GM03348 (cell line): Measurements from ENCODE around the gene WWOX.

Experiments used
- DNase-seq: peaks from one replicate; pipeline ENCODE4 v3.0.0; 2012; ENCODE audit warnings: low spot score

Gene WWOX

DNA sequence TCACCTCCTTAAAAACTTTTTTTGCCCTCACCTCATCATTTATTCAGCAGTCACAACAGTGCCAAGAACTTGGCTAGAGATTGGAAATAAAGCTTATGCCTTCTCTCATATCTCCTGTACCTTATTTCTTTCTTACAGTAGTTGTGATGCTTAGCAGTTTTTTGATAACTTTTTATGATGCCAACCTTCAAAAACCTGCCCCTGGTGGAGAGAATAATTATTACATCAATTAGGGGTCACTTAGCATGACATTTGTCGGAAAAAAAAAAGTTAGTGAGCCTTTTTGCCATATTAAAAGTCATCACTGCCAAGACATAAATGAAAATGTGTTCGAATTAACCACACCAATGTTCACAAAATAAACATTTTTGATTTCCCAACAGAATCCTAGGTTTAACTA lies 296.6 kb downstream of the WWOX start:
- no peak for DNase-seq

DNA sequence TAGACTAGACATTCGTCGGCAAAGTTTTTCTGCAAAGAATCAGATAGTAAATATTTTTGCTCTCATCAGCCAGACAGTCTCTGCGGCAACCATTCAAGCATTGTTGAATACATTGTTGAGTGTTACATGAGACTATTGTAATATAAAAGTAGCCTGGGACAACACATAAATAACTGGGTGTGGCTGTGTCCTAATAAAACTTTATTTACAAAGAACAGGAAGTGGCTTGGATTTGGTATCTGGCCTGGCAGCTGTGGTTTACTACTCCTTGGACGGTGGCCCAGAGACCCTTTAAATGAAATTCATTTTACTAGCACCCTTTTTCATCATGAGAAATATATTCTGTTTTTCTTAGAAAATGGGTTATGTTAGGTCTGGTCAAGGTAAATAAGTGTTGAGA lies 297.2 kb downstream of the WWOX start:
- no peak for DNase-seq

DNA sequence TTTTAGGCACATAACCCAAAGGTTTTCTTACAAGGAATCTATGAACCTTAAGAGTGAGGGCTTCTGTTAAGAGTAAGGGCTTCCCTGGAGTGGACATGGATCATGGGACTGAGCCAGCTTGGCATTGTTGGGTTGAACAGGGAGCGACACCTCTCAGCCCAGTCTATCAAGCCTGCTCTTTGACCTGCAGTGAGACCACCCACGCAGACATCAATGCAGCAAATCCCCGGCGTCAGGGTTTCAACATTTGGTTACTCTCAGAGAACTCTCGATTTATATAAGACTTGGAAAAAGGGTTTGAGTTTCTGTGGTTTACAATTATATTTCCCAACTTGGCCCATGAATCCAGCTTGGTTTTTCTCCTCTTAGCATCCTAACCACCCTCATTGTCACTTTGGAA lies 299.9 kb downstream of the WWOX start:
- DNase-seq: no peak

DNA sequence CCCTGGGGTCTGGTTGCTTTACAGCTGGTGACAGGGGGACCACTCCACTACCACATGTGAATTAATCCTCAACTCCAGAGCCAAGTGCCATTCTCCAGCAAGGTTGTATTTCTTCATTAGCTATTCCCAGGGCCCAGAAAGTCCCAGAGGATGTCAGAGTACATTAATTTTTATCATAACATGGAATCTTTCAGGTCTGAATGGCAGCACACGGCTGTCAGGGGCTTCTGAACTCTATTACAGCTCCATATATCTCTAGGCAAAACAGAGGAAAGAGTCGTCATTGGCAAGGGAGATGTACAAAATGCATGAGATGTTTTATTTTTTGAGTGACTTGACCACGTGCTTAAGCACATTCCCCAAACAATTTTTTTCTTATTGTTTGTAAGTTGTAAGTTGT lies 303.4 kb downstream of the WWOX start:
- DNase-seq: no peak

DNA sequence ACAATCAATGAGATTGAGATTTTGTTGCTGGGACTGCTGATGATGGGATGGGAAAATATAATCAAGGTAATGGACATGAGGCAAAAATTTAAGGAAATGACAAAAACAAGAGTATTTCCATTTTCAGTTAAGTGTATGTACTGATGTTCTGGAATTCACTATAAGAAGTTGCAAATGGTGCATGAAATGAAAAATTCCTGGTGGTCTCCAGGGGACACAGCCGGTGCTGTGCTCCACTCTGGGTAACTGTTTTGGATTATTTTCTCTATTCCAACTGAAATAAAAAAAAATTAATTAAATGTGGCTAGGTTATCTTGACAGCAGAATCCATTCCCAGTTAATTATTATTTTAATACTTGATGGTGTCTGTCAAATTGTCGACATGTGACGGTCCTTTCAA lies 305.6 kb downstream of the WWOX start:
- DNase-seq: no peak

DNA sequence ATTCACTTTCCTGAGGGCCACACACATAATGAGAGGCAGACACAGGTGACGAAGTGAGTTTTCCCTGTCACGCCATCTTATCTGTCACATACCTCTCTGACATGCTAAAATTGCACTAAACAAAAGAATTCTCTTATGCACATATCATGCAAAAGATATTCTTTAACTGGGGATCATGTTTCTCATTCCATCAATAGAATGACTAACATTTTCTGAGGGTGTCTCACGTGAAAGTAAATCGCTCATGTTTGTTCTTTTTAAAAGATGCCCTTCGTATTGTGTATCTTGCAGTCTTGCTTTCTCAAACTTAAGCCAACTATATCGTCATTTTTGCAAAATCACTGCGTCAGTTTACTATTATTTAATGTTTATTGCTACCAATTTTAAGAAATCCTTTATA lies 306.4 kb downstream of the WWOX start:
- DNase-seq: no peak

DNA sequence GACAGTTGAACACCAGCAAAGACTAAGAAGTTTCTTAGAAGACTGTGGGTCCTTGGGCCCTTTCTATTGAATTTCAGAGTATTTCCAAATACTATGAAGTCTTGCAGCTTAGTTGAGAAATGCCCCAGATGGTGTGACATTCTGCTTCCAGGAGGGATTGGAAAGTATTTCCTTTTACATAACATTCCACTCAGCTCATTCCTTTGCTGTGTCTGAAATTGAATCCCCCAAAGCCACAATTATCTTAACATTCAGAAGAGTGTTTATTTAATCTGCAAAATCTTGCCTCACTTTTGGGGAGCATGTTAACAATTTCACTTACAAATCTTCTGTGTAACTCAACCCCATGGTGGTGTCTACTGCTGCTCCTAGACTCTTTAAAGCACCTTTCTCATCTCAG lies 307.7 kb downstream of the WWOX start:
- DNase-seq: no peak

DNA sequence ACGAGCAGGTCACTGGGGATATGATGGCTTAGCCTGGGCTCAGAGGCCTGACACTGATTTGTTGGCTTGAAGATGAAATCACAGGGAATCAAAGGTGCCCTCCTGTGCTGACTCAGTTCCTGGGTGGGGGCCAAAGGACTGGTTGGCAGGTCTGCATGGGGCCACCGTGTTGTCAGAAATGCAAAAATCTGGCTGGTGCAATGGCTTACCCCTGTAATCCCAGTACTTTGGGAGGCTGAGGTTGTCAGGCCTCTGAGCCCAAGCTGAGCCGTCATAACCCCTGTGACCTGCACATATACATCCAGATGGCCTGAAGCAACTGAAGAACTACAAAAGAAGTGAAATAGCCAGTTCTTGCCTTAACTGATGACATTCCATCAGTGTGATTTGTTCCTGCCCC lies 314.2 kb downstream of the WWOX start:
- no peak for DNase-seq

DNA sequence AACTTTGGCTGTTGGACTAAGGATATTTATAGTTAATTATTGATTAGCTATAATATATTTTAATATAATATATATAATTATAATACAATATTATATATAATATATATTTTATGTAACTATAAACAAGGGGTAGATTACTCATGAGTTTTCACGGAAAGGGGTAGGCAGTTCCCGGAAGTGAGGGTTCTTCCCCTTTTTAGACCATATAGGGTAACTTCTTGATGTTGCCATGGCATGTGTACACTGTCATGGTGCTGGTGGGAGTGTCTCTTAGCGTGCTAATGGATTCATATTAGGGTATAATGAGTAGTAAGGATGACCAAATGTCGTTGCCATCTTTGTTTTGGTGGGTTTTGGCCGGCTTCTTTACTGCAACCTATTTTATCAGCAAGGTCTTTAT lies 315.6 kb downstream of the WWOX start:
- DNase-seq: no peak

DNA sequence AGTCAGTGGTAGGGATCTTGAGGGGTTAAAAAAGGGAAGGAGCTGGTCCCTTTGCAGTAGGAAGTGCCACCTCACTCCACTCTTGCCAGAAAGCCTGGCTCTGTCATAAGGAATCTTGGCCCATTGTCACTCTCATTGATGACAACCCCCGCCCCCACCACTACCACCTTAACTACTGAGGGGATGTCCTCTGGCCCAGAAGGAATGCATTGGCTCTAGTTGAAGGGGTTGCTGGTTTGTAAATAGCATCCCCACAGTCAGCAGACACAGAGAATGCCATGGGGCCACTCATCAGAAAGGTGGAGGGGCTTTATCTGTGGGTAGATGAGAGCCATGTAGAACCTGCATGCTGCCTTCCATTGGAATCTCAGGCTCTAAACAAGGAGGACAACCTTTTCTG lies 316.2 kb downstream of the WWOX start:
- DNase-seq: no peak

DNA sequence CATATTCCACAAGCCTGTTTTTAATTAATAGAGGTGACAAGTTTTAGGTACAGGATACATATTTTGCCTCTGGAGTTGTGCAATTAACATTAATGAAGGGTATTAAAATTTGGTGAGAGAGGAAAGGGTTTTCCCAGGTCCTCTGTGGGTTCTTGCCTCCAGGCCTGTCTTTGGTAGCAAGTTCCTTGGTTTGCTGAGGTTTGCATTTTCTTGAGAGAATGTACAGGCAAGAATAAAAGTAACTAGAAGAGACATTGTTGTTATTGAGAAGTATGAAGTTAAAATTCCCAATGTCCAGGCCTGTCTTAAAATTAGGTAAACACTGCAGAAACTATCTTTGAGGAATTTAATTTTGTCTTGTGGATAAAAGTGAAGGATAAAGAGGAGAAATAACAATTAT lies 316.9 kb downstream of the WWOX start:
- no peak for DNase-seq

DNA sequence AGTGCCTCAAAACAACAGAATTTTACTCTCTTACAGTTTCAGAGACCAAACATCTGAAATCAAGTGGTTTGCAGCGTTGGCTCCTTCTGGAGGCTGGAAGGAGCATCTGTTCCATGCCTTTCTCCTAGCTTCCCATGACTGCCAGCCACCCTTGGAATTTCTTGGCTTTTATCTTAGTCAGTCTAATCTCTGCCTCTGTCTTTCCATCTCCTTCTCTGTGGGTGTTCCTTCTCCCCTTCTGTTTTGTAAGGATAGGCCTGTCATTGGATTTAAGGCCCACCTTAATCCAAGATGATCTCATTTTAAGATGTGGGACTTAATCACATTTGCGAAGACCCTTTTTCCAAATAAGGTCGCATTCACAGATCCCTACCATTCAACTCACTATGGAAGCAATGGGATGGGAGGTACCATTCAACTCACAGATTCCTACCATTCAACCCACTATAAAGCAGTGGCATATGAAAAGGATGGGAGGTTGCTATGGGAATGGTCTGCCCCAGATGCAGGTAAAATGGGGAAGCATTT lies 321.8 kb downstream of the WWOX start:
- DNase-seq: no peak

DNA sequence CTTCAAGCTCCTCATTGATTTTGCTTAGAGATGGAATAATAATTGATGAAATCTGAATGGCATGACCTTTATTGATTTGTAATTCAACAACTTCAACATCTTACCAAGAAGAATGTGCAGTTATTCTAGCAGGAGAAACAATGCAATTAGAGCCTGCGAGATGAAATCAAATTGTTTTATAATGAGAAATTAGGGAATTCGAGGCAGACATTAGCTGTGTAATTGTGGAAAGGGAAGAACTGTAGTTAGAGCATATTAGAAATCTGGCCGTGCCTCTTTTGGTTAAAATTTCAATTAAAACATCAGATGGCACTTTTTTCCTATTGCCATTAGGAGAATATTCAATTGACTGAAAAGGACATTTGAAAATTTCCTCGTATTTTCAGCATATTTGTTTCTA lies 325.8 kb downstream of the WWOX start:
- DNase-seq: no peak

DNA sequence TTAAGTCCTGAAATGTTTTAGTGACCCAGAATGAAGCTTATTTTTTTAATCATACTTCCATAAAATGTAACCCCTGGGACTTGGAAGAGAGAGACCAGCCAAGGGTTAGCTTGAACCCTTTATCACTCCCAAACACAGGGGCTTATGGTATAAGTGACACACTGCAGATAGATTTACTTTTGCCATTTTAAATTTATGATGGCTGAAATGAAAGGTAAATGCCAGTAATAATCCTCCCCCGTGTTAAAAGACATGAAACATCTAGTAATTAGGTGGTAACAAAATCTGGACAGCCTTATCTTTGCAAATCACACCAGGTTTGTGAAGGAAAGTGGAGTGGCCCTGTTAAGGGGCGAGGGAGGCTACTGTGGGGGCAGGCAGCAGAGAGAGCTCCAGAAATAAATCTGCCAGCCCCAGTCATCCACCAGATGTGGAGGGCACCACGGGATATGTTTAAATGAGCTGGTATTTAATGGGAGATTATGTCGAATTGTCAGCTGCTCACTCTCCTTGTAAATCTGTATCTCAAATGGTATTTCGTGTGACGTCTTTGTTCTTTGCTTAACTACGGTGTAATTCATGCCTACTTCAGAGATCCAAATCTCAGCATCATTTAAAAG lies 326.5 kb downstream of the WWOX start:
- no peak for DNase-seq

DNA sequence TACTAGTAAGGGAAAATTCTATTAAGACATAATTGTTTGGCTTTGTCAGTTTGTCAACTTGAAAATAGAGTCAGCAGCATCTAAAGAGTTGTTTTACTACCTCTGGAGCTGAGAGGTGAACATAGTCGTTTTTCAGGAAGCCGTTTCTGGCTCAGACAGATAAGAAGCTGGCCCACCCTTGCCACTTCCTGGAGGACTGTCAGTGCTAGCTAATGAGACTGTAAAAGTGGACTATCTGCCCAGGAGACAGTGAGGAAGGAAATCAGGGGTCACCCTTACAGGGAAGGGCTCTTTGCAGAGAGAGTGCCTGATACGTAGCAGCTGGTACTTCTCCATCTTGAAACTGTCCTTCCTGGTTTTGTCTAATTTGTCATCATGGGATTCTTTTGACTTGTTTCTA lies 328.7 kb downstream of the WWOX start:
- no peak for DNase-seq

DNA sequence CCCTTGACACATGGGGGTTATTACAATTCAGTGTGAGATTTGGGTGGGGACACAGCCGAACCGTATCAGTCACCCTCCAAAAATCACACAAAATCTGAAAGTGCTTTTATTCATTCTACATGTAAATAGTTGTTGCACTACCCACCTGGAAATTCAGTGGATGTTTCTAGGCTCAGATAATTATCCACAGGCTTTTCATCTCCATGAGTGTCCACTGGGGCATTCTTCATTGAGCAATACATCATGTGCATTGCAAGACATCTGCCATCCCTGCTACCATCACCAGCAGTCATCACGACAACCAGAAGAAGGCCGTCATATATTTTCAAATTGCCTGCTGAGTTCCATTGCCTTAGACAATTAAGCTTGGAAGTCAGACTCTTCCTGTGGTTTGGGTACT lies 330.8 kb downstream of the WWOX start:
- DNase-seq: no peak

DNA sequence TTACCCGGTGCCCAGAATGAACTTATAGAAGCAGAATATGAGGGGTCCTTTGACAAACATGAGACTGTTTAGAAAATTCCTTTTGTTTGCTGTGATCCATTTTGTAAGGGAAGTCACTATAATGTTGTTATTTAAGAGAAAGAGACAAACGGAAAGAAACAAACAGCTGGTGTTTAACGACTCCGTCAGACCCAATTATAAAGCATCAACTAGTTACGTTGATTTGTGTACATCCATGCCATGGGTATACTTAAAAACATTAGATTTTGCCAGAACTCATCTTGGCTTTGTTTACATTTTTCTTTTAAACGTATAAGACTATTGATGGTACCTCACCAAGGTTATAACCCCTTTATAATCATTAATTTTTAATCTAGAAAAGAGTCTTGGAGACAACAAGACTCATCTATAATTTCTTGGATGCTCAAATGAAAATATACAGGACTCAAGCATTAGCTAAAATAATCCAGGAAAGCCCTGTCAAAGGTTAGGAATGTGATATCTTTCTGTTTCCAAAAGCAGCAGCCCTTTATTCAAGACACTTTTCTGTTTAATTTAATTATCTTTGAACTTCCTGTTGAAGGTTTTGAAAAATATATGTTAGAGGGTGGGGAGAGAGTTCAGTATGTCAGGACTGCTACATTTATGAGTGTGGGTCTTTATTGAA lies 331.7 kb downstream of the WWOX start:
- no peak for DNase-seq

DNA sequence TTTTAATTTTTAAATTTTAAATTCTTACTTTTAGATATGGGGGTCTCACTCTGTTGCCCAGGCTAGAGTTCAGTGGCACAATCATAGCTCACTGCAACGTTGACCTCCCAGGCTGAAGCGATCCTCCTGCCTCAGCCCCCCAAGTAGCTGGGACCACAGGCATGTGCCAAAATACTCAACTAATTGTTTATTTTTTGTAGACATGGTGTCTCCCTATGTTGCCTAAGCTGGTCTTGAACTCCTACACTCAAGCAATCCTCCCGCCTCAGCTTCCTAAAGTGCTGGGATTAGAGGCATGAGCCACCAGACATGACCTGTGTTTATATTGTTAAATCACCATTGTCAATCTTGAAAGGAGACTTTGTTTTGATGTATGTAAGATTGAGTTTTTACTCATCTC lies 332.2 kb downstream of the WWOX start:
- no peak for DNase-seq

DNA sequence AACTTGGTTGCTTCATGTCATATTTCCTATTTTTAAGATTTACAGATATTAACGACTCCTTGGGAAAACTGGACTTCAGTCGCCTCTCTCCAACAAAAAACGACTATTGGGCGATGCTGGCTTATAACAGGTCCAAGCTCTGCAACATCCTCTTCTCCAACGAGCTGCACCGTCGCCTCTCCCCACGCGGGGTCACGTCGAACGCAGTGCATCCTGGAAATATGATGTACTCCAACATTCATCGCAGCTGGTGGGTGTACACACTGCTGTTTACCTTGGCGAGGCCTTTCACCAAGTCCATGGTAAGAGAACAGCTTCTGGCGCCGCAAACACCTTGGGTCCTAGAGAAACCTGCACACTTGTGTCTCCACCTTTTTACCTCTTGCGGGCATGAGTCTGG lies 333.0 kb downstream of the WWOX start:
- no peak for DNase-seq

DNA sequence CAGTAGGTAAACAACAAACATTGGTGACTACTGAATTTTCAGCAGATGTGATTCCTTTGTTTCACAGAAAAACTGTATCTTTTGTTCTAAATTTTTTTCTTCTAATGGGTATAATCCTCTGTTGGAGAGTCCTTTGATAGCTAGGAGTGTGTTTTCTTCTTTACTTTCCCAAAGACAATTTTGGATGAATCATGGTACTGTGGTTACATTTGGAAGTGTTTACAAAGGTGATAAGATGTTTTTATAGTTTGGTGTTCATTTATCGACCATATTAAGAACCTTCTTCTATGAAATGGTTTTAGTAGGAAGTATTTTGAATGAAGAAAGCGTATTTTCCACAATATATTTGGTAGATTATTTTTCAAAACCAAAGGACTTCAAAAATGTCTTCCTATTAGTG lies 333.7 kb downstream of the WWOX start:
- DNase-seq: no peak

DNA sequence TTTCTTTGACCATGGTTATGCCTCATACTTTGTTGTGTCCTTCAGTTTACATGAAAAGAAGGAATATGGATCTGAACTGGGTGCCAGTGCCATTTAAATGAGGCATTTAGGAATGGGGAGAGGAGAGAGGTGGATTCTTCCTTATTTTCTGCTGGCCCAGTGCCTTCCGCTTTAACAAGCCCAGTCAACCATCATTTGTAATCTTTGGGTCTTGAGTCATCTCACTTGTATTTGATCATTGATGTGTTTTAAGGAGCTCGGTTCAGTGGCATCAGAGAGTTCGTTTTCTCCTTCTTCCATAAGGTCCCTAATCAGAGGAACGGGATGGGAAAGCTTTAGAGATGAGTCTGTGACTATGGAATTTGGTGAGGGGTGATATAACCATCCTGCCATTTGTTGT lies 334.9 kb downstream of the WWOX start:
- DNase-seq: no peak

DNA sequence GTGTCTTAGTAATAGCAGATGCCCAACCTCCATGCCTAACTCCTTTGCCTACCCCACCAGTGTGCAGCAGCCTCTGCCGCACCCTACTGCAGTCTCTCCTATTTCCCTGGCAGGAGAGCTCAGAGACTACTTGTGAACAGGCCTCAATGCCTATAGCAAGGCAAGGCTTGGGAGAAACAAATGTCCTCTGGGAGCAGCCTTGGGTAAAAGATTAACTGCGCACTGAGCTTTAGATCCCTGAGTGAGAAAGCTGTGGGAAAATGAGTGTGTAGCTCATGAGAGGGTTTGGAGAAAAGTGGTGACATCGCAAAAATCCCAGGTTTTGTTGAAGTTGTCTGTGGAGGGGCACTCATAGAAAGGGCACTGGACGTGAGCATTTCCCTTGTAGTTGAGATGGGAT lies 335.8 kb downstream of the WWOX start:
- no peak for DNase-seq

DNA sequence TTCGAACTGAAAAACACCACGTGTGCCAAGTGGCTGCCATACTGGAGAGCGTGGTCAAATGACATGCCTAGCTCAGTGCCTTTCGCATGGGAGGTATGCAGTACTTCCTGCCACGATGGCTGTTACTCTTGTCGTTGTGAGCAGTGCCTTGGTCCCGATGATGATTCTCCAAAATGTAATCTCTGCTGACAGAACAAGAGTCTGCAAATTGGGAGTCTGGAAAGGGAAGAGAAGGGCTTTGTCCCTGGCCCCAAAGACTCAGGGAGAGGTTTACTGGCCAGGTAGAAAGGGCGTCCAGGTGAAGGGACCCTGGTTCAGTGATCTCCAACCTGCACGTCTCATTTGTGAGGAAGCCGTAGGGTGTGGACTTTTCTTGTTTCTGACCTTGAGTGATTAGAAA lies 336.6 kb downstream of the WWOX start:
- DNase-seq: no peak

DNA sequence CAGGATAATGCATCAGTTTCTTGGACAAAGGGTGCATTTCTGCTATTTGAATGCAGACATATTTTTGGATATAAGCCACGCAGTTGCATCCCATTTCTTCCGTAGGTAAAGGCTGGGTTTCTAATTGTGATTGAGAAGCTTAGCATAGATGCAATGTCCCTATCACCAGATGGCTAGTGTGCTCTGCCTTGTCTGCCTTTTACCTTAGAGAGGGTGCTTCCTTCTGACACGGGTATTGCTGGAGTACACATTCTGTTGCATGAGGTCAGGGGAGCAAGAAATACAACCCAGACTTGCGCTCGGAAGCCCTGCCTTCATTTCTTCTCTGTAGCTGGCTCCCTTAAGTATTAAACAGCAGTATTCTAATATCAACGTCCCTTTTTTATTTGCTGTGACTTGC lies 337.4 kb downstream of the WWOX start:
- no peak for DNase-seq
